Activated naive CD4-positive, alpha-beta T cell (primary cell): Measurements from ENCODE around the gene ANAPC13.

Experiments used
- DNase-seq, 4 experiments: peaks; one replicate each; lab custom pipeline; 2025; lab: John Stamatoyannopoulos, UW

Gene ANAPC13

DNA sequence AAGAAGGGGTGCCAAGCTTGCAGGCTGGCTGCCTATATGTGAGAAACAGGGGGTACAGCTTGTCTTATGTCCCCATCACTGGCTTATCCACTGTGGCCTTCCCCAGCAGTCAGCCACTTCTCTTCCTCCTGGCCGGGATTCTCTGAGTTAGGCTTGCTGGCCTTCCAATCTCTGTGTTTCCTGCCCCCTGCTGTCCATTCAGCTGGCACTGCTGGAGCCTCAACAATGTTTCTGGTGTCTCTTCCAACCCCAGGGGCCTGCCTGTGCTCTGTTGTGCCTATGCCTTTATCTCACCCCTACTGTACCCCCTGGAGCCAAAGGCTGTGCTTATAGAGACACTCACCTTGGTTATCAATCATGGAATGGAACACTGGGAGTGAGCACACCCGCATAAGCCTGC, 36.5 kb downstream of the ANAPC13 start:
- DNase-seq, result no peak

DNA sequence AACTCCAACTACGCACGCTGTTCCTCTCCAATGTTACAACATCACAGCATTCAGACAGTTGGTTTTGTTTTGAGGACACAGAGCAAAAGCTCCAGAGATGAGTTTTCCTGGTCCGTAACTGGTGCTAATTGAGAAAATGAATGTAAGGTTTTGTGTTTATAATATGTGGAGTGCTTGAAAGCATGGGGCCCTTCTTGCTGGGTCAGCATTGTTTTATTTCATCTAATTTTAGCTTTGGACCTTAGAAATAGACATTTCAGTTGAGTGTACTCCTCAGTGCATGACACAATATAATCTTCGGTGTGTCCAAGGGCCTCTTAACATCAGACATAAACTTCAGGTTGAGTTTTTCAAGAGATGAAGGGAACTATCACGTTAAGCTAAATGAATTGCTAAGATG, 37.1 kb downstream of the ANAPC13 start:
- DNase-seq, result no peak

DNA sequence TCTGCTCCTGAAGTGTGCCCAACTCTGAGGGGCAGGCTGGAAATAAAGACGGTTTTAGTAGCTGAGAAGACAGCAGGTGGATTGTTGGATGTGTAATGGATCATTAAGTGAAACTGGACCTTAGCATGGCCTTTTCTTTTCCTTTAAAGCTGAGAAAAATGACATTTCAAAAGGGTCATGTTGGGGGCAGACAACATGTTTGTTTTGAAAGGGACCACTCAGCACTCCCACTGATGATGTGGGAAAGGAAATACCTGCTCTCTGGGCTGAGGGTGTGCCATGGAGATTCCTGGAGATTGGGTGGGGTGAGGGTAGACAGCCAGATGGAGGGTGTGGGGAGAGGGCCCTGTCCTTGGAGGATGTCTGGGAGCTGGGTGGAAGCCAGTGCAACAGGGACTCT, 38.4 kb downstream of the ANAPC13 start:
- no peak for DNase-seq

DNA sequence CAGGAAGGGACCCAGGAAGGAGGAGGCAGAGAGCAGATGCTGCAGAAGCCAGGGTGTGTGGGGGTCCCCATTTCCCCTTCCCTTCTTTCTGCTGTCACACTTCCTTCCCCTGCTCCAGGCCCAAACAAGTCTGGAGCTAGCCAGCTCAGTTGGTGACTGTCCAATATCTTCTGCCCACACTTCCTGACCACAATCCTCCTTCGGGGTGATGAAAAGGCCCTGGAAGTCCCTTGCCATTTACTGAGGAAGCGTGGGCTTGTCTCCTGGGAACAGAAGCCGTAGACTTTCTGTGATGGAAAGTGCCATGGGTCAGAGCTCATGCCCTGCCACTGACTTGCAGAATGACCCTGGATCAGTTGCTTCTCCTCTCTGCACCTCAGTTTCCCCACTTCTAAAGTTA, 39.0 kb downstream of the ANAPC13 start:
- DNase-seq, result no peak

DNA sequence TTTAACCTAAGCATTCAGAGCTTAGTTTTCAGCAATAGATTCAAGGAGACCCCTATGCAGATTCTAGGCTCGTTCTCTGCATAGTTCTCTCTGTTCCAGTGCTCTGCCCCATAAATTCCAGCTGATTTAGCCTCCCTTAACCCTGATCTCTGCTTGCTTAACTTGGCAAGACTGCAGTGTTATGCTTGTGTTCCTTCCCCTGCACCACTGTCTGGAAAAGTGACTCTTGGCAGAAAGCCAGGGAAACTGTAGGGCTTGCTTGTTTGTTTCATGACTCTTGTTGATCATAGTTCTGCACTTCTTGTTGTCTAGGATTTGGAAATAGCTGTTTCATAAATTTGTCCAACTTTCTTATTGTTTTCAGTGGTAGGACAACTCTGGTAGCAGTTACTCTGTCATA, 40.1 kb downstream of the ANAPC13 start:
- DNase-seq, result no peak

GRCh38 chr3:134445095-134445494, 40.7 kb downstream of the ANAPC13 start:
- DNase-seq, result no peak

- no peak for DNase-seq
These were observed 44.0 kb downstream of the ANAPC13 start for GRCh38 chr3:134441821-134442220.

GRCh38 chr3:134441321-134441720, 44.5 kb downstream of the ANAPC13 start:
- no peak for DNase-seq

DNA sequence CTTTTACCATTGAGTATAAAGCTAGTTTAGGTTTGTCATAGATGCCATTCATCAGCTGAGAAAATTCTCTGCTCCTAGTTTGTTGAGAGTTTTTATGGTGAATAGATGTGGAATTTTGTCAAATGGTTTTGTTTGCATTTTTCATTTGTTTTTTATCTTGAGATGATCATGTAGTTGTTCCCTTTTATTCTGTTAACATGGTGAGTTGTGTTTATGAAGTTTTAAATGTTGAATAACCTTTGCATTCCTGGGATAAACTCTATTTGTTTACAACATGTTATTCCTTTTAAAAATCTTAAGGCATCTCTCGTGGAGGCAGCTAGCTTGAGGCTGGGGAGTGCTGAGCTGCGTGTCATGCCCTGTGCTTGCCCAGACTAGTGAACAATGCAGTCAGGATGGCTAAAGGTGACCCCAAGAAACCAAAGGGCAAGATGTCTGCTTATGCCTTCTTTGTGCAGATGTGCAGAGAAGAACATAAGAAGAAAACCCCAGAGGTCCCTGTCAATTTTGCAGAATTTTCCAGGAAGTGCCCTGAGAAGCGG, 48.5 kb downstream of the ANAPC13 start:
- DNase-seq, result no peak

DNA sequence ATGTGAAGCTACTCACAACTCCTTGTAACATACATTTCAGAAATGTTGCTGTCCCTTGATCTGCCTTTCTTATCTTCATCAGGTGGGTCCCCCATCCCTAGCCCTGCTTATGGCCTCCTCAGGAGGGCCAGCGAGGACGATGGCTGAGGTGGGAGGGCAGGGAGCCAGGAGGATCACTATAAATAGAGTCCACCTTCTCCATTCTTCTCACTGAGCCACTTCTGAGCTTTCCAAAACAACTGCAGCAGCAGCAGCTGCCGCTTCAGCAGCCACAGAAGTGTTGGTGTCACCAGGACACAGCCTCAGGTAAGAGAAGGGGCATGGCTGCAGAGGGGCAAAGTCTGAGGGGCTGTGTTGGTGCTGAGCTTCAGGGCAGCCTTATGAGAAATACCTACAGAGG, 53.5 kb downstream of the ANAPC13 start:
- DNase-seq, result no peak

DNA sequence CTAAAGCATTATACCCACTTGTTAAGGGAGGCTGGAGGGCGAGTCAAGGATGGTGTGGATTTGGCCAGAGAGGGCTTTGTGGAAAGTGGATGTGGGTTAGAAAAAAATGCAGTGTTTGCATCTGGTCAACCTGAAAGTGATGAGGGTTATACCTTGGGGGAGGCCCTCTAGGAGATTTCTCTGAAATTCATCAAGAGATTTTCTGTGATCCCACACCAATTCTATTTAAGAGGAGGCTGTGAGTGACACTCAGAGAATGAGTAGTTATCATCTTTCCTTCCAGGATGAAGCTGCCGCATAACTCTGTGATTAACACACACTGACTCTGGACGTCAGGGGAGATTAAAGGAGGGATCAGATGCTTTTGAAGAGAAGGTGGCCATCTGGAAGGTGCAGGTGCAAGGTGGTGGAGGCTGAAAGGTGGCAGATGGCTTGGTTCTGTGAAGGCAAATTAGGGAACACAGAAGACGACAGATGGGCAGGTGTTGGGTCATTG, 54.8 kb downstream of the ANAPC13 start:
- no peak for DNase-seq

GRCh38 chr3:134430174-134430573, 55.6 kb downstream of the ANAPC13 start:
- no peak for DNase-seq

DNA sequence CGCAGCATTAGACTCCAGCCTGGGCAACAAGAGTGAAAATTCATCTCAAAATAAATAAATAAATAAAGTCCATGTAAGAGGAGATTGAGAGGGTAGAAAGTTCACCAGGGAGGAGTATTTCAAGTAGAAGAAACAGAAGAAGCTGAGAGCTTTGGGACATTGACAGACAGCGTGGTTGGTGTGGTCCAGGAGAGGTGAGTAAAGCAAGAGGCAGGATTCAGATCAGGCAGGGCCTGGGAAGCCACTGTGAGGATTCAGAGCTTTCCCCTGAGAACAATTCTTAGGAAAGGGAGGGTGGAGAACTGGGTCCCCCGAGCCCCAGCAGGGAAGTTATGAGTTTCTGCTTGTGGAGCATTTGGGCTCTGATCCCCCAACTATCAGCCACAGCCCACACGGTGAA, 57.4 kb downstream of the ANAPC13 start:
- DNase-seq, result no peak
